Mesenchymal stem cell (in vitro differentiated cells and primary cell): Measurements from ENCODE around the gene ZNF618.

ENCODE experiments used
- DNase-seq: peaks from one replicate; pipeline ENCODE4 v3.0.0-alpha.2; 2013
- H2AFZ ChIP-seq: one replicate; pipeline ENCODE4 v1.6.1; 2013; ENCODE audit warnings: low read depth, mild to moderate bottlenecking, control low read depth, inconsistent platforms, low read length, moderate library complexity
- H2AK5ac ChIP-seq: 2 replicates; pipeline ENCODE4 v1.6.1; 2013; ENCODE audit warnings: low read length, moderate library complexity, mild to moderate bottlenecking, inconsistent platforms; ENCODE audit not compliant: severe bottlenecking
- H2BK120ac ChIP-seq: one replicate; pipeline ENCODE4 v1.6.1; 2013; ENCODE audit warnings: low read depth, mild to moderate bottlenecking, inconsistent platforms, low read length, moderate library complexity
- H2BK12ac ChIP-seq, 2 experiments: one replicate each; pipeline ENCODE4 v1.6.1; 2013; ENCODE audit warnings: inconsistent platforms in 2 of 2, low read length in 2 of 2, mild to moderate bottlenecking in 2 of 2, moderate library complexity in 2 of 2, control low read depth in 1 of 2
- H2BK15ac ChIP-seq: one replicate; pipeline ENCODE4 v1.6.1; 2013; ENCODE audit warnings: mild to moderate bottlenecking, low read depth, inconsistent platforms; ENCODE audit not compliant: poor library complexity, severe bottlenecking
- H2BK5ac ChIP-seq: 2 replicates; pipeline ENCODE4 v1.6.1; 2013; ENCODE audit warnings: low read depth, mild to moderate bottlenecking, low read length, control low read depth, inconsistent platforms; ENCODE audit not compliant: poor library complexity, severe bottlenecking
- H3K14ac ChIP-seq, 2 experiments: one replicate each; pipeline ENCODE4 v1.6.1; 2013; ENCODE audit warnings: inconsistent platforms in 2 of 2, low read length in 2 of 2, control low read depth in 1 of 2, mild to moderate bottlenecking in 1 of 2, moderate library complexity in 1 of 2
- H3K18ac ChIP-seq, 2 experiments: one replicate each; pipeline ENCODE4 v1.6.1; 2013; ENCODE audit warnings: inconsistent platforms in 2 of 2, low read length in 2 of 2, control low read depth in 1 of 2, low read depth in 1 of 2, mild to moderate bottlenecking in 1 of 2
- H3K23ac ChIP-seq, 2 experiments: one replicate each; pipeline ENCODE4 v1.6.1; 2013; ENCODE audit warnings: inconsistent platforms in 2 of 2, low read length in 2 of 2, mild to moderate bottlenecking in 2 of 2, moderate library complexity in 2 of 2, control low read depth in 1 of 2
- H3K27ac ChIP-seq: 2 replicates; pipeline ENCODE4 v1.5.1; 2013; ENCODE audit warnings: mild to moderate bottlenecking, moderate library complexity, low read length, control low read depth, inconsistent platforms; ENCODE audit not compliant: poor library complexity, severe bottlenecking
- H3K27me3 ChIP-seq, 2 experiments: 2 replicates each; pipeline versions ENCODE4 v1.6.1 to v1.7.0; 2013; ENCODE audit warnings: low read length in 2 of 2, mild to moderate bottlenecking in 2 of 2, moderate library complexity in 2 of 2, control low read depth in 1 of 2, inconsistent platforms in 1 of 2; ENCODE audit not compliant: control insufficient read depth in 1 of 2, insufficient read depth in 1 of 2
- H3K36me3 ChIP-seq, 2 experiments: 2 replicates each; pipeline versions ENCODE4 v1.6.1 to v1.7.0; 2013; ENCODE audit warnings: low read length in 2 of 2, control low read depth in 1 of 2, inconsistent platforms in 1 of 2, low read depth in 1 of 2, mild to moderate bottlenecking in 1 of 2; ENCODE audit not compliant: insufficient read depth in 2 of 2, control insufficient read depth in 1 of 2
- H3K4ac ChIP-seq, 2 experiments: one replicate each; pipeline ENCODE4 v1.6.1; 2013; ENCODE audit warnings: inconsistent platforms in 2 of 2, low read length in 2 of 2, mild to moderate bottlenecking in 2 of 2, moderate library complexity in 2 of 2, control low read depth in 1 of 2, low read depth in 1 of 2
- H3K4me1 ChIP-seq: 2 replicates; pipeline ENCODE4 v1.6.1; 2013; ENCODE audit warnings: low read depth, low read length, control low read depth; ENCODE audit not compliant: control insufficient read depth, insufficient read depth
- H3K4me2 ChIP-seq: 2 replicates; pipeline ENCODE4 v1.6.1; 2013; ENCODE audit warnings: low read length, mild to moderate bottlenecking, inconsistent platforms; ENCODE audit not compliant: poor library complexity, severe bottlenecking
- H3K4me3 ChIP-seq, 2 experiments: 2 replicates each; pipeline versions ENCODE4 v1.5.1 to v1.7.0; 2013; ENCODE audit warnings: low read length in 2 of 2, mild to moderate bottlenecking in 2 of 2, control low read depth in 1 of 2, low read depth in 1 of 2; ENCODE audit not compliant: insufficient read depth in 1 of 2
- H3K79me1 ChIP-seq: replicated peaks from 2 replicates; pipeline ENCODE4 v1.6.1; 2013; ENCODE audit warnings: mild to moderate bottlenecking, control low read depth, low read length, inconsistent platforms; ENCODE audit not compliant: poor library complexity, severe bottlenecking
- H3K9ac ChIP-seq: 2 replicates; pipeline ENCODE4 v1.7.0; 2013; ENCODE audit warnings: mild to moderate bottlenecking, low read length, moderate library complexity
- H3K9me3 ChIP-seq: 2 replicates; pipeline ENCODE4 v1.7.0; 2013; ENCODE audit warnings: mild to moderate bottlenecking, low read length; ENCODE audit not compliant: control insufficient read depth
- H4K8ac ChIP-seq: one replicate; pipeline ENCODE4 v1.6.1; 2013; ENCODE audit warnings: inconsistent platforms, mild to moderate bottlenecking, low read length, moderate library complexity
- H4K91ac ChIP-seq: one replicate; pipeline ENCODE4 v1.6.1; 2013; ENCODE audit warnings: mild to moderate bottlenecking, low read length, inconsistent platforms
- whole genome bisulfite sequencing: methylation state at CpG from one replicate; pipeline ENCODE4 v1.1.7; 2013; ENCODE audit warnings: mixed read lengths; 5-methylcytosine and 5-hydroxymethylcytosine counted together

ZNF618 gene

DNA sequence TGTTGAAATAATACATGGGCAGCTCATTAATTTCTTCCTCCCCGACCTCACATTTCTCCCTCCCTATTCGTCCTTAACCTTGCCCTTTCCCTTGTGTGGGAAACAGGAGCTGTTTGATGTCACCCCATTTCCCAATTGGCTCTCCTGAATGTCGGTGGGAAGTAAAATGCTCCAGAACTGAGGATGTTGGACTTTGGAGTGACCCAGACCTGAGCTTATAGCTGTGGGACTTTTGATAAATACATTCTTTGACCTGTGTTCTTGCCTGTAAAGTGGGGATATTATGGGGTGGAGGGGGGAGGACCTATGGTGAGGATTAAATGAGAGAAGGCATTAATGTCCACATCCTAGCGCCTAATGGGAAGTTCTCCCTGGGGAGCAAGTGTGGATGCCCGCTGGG lies 91.3 kb downstream of the ZNF618 start:
- Histone ChIP-seq H3K79me1 (peaks cover 60% of the 10 kb centered on the region), H3K4me2 (no peak overlapping the region), H3K27ac (no peak overlapping the region), H3K27me3 (no peaks in the 10 kb centered on the region), H2BK15ac (no peak overlapping the region), H3K4ac (no peak overlapping the region), H3K23ac (no peak overlapping the region), H3K9ac (no peak overlapping the region), H4K8ac (no peak overlapping the region), H3K14ac (no peak overlapping the region), H3K4me3 (no peak overlapping the region), H3K9me3 (peaks cover 8% of the 10 kb centered on the region), H2BK12ac (no peak overlapping the region), H2BK120ac (no peak overlapping the region), H3K4me1 (peaks cover 4% of the 10 kb centered on the region), H2AFZ (no peak overlapping the region), H2BK5ac (no peak overlapping the region), H2AK5ac (no peak overlapping the region), H3K18ac (no peak overlapping the region), H3K36me3 (peaks cover 32 to 53% of the 10 kb centered on the region in 2 experiments), H4K91ac (no peak overlapping the region)
- over 99% methylated on average over 5 of the region's 5 CpGs for WGBS
- no peak for DNase-seq

- Histone ChIP-seq H2BK5ac (no peak overlapping the region), H3K4me1 (peaks cover 2% of the 10 kb centered on the region), H3K79me1 (peaks cover 56% of the 10 kb centered on the region), H3K23ac (no peak overlapping the region), H2AFZ (no peak overlapping the region), H3K27me3 (no peaks in the 10 kb centered on the region), H3K14ac (no peak overlapping the region), H3K4ac (no peak overlapping the region), H4K8ac (no peak overlapping the region), H3K36me3 (peaks cover 34 to 55% of the 10 kb centered on the region in 2 experiments), H3K4me3 (no peak overlapping the region), H2BK15ac (no peak overlapping the region), H2AK5ac (no peak overlapping the region), H2BK12ac (no peak overlapping the region), H3K27ac (no peak overlapping the region), H3K9ac (no peak overlapping the region), H3K9me3 (peaks cover 8% of the 10 kb centered on the region), H3K4me2 (no peak overlapping the region), H3K18ac (no peak overlapping the region), H2BK120ac (no peak overlapping the region), H4K91ac (no peak overlapping the region)
- WGBS: 100% methylated on average over 1 of the region's 1 CpG
- no peak for DNase-seq
Measured at GRCh38 chr9:113969343-113969742, 93.2 kb downstream of the ZNF618 start.

DNA sequence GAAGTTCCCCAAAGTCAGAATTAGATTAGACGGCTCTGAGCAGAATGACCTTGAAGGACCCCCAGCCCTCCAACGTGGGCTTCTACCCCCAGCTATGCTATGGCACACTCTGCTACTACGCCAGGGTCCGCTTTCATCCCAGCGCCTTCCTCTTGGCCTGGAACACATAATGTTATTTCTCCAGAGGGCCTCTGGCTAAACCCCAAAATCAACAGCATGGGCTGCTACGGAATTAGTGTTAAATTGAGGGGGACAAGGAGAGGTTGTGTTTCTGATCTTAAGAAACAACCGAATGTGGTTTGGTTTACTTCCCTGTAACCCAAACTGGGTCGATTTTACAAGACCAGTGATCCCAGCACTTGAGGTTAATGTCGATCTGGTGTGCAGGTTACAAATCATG lies 97.1 kb downstream of the ZNF618 start:
- Histone ChIP-seq H3K27me3 (no peaks in the 10 kb centered on the region), H3K9ac (no peak overlapping the region), H3K36me3 (peaks cover 43 to 45% of the 10 kb centered on the region in 2 experiments), H2AFZ (no peak overlapping the region), H2BK12ac (no peak overlapping the region), H3K4ac (no peak overlapping the region), H3K4me1 (peaks cover 10% of the 10 kb centered on the region), H3K23ac (no peak overlapping the region), H2BK5ac (no peak overlapping the region), H3K4me3 (no peak overlapping the region), H3K79me1 (peaks cover 60% of the 10 kb centered on the region), H3K4me2 (no peak overlapping the region), H3K18ac (no peak overlapping the region), H3K9me3 (peaks cover 8% of the 10 kb centered on the region), H3K14ac (no peak overlapping the region), H4K8ac (no peak overlapping the region), H2AK5ac (peak overlapping the region; percentile 41), H4K91ac (no peak overlapping the region), H2BK15ac (no peak overlapping the region), H2BK120ac (no peak overlapping the region), H3K27ac (no peak overlapping the region)
- no peak for DNase-seq
- WGBS: 97% methylated on average over 8 of the region's 9 CpGs

- Histone ChIP-seq H3K14ac (no peak overlapping the region), H3K27ac (no peak overlapping the region), H3K18ac (no peak overlapping the region), H2BK120ac (no peak overlapping the region), H3K4me2 (no peak overlapping the region), H3K79me1 (peaks cover 60% of the 10 kb centered on the region), H3K9me3 (peaks cover 8% of the 10 kb centered on the region), H2AFZ (no peak overlapping the region), H3K4me1 (peaks cover 12% of the 10 kb centered on the region), H2BK5ac (no peak overlapping the region), H2BK15ac (no peak overlapping the region), H3K4me3 (no peak overlapping the region), H2AK5ac (no peak overlapping the region), H3K4ac (no peak overlapping the region), H3K9ac (no peak overlapping the region), H4K8ac (no peak overlapping the region), H3K27me3 (no peaks in the 10 kb centered on the region), H3K23ac (no peak overlapping the region), H3K36me3 (peaks cover 41 to 43% of the 10 kb centered on the region in 2 experiments), H4K91ac (no peak overlapping the region), H2BK12ac (no peak overlapping the region)
- WGBS: 75% methylated on average over 5 of the region's 5 CpGs
- no peak for DNase-seq
Measured at GRCh38 chr9:113973963-113974413, 97.9 kb downstream of the ZNF618 start.
